Measurements from ENCODE around the gene CSMD2.

The CSMD2 gene

DNA sequence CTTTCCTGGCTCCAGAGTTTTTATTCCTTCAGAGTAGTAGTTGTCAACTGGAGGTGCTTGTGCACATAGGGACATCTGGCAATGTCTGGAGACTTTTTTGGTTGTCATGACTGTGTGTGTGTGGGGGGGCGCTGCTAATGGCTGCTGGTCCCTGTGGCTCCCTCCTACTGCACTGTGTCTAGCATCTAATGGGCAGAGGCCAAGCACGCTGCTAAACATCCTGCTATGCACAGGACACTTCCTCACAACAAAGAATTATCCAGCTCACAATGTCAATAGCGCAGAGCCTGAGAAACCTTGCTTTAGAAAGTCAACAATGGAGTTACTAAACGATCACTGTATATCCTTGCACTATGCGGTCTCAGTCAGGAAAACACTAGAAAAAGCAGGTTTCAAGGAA lies 320.9 kb downstream of the CSMD2 start:
- DNase-seq, result no peak

GRCh38 chr1:33842348-33842747 lies 322.7 kb downstream of the CSMD2 start:
- no peak for DNase-seq

GRCh38 chr1:33841494-33841893 lies 323.5 kb downstream of the CSMD2 start:
- DNase-seq, result no peak

DNA sequence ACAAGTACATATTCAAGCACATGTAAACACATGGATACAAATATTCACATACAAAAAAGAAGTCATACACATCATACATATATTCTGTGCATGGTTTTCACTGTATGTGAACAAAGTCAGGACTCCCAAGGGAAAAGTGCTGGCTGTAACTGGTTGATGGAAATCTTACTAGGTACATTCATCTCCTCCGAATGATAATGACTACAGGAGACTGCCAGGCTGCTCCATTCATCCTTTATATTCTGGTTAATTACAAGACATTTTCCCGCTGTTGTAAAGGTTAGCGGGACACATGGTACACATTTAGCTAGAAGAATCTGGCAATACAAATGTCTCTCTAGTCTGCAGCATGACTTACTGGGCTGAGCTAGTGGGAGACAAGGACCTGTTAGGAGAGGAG lies 327.4 kb downstream of the CSMD2 start:
- no peak for DNase-seq

DNA sequence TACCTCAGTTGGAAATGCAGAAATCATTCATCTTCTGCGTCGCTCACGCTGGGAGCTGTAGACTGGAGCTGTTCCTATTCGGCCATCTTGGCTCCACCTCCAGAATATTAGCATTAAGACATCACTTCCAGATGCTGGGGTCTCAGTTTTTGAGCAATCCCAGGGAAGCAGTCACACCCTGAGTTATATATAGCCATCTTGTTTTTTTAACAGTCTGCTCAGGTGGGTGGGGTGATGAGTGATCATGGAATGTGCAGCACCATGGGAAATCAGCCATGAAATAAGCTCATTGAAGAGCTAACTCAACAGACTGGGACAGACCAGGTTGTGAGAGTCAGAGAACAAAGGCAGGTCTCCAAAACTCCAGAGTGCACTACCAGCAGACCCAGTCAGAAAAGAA lies 328.1 kb downstream of the CSMD2 start:
- DNase-seq, result no peak

- no peak for DNase-seq
These were observed 336.4 kb downstream of the CSMD2 start for GRCh38 chr1:33828654-33829053.

DNA sequence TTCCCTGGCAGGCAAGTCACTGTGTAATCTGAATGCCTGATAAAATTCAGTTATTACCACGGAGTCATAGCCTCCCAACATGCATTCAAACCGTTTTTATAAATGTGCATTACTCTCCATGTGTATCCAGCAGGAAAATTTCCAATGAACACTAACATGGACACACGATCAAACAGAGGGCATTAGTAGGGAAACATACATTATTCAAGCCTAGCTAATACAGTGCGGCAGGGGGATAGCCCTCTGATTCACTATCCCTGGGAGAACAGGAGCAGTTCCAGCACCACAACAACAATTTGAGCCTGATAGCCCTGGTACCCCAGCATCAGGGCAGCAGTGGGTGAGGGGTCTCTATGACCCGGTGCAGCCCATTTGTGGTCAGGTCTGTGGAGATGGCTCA lies 337.0 kb downstream of the CSMD2 start:
- no peak for DNase-seq

GRCh38 chr1:33826711-33827110 lies 338.3 kb downstream of the CSMD2 start:
- DNase-seq, result no peak

DNA sequence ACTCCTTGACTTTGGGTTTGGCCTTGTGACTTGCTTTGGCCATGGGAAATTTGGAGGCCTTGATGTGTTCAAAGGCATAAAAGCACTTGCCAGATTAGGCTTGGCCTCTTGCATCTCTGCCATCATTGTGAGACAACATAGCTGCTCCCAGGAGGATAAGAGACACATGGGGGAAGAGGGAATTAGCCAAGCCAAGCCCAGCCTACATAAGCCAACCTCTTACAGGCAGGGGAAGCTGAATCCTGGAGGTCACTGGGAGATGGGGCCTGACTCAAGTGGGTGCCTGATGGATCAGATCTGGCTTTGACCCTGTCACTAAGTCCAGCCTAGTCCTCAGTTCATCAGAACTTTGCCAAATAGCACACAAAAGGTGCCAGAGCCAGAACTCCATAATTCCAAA lies 338.7 kb downstream of the CSMD2 start:
- no peak for DNase-seq

- no peak for DNase-seq
These were observed 339.5 kb downstream of the CSMD2 start for GRCh38 chr1:33825506-33825905.

GRCh38 chr1:33824971-33825370 lies 340.1 kb downstream of the CSMD2 start:
- no peak for DNase-seq

DNA sequence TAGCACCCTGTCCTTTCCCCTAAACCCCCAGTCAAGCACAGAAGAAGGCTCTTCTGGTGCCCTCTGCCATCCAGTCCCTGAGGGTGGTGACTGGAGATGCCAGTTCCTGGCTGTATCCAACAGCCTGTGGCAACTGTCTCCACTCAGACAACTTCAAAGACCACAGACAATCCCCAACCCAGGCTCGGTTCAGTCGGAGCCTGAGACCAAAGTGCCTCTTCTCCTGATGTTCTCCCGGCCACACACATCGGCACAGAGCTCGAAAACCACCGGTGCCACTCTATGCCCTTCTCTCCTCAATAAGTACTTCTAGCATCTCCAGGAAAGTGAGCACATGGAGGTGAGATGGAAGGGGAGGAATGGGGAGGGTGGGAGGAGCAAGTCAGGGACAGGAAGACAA lies 340.7 kb downstream of the CSMD2 start:
- DNase-seq, result no peak

DNA sequence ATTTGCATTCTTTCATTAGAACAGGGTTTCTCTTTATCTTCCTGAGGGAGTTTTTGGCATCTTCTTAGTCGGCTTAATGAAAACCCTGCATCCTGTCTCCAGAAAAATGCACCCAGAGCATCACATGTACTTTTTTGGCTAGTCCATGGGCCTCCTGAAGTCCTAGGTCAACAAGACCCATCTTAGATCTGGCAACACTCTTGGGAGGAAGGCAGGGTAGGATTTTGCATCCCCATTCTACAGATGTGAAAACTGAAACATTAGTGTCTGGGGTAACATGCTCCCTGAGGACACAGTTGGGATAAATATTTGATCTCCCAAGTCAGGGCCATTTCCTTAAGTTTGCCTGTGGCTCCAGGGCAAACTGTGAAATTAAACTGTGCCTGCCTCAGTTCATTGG lies 341.2 kb downstream of the CSMD2 start:
- DNase-seq, result no peak

GRCh38 chr1:33823401-33823800 lies 341.6 kb downstream of the CSMD2 start:
- no peak for DNase-seq

DNA sequence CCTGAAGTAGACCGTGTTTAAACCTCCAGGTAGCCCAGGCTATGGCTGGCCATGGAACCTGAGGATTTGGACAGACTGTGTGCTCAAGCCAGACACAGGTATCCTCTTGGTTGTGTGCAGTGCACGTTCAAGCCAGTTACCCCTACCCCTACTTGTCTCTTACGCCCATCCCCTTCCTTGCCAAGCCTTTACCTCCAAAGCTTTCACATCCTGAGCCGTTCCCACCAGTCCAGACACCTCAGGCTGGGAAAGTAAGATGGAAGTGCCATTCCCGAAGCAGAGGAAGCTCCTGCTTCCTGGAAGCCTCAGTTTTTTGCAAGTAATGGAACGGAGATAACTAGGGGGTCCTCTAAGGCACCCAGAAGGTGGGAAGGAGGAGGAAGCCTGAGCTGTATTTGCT lies 342.6 kb downstream of the CSMD2 start:
- DNase-seq, result no peak

- DNase-seq, result no peak
These were observed 343.7 kb downstream of the CSMD2 start for GRCh38 chr1:33821291-33821690.

- no peak for DNase-seq
These were observed 344.2 kb downstream of the CSMD2 start for GRCh38 chr1:33820804-33821203.

- no peak for DNase-seq
These were observed 345.1 kb downstream of the CSMD2 start for GRCh38 chr1:33819913-33820311.

DNA sequence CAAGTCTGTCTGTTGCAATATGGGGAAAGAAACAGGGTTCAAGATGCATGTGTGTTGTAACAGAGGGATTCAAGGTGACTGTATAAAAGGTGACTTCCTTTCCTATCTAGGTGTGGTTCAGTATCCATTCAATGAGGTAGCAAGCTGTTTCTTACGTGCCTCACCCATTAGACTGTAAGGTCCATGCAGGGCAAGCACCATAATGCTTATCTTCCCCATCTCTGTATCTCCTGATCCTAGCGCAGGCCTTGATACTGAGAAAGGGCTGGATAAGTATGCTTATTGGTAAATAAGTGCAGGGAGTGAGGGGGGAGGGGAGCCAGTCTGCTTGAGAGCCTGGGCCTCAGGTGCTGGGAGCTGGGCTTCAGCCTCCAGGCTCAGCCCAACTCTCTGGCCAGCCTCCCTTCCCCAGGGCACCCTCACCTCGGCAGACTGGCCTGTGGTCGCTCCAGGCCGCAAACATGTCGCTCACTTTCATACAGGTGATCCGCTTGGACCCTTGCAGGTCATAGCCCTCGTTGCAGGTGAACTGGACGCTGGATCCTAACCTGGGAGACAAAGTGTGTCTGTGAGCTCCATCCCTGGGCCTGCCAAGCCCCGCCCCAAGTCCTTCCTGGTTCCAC lies 345.6 kb downstream of the CSMD2 start:
- DNase-seq, result no peak

GRCh38 chr1:33818071-33818470 lies 347.0 kb downstream of the CSMD2 start:
- no peak for DNase-seq

- DNase-seq, result no peak
These were observed 350.0 kb downstream of the CSMD2 start for GRCh38 chr1:33815061-33815460.

DNA sequence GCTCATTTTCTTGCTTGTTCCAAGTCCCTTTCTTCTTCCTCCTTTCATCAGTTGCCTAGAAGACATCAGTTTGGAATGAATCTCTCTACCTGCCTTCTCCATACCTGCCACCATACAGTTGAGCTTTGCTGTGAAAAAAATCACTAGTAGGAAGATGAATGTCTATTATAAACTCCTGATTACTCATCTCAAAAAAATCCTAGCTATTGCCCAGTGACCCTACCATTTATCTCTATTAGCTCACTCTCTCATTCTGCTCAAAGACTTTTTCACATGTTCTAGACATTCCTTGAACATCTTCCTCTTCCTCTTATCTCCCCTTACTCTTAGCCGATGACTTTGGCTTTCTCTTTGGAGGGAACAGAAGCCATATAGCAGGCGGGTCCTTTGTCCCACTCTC lies 350.9 kb downstream of the CSMD2 start:
- no peak for DNase-seq

DNA sequence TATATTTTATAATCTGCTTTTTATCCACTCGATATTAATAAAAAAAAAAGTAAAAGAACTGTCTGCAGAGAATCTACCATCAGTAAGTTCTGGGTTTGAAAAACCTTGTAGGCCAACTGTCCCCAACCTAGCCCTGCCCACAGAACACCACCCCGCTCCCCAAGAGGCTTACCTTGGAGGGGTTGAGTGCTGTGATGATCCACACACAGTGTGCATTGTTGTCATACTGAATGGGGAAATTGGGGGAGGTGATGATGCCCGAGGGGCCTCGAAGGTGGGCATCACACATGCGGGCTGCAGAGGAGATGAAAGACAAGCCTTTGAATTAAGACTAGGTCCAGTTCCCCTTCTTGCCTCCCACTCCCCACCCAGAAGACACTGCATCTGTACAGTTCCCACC lies 354.5 kb downstream of the CSMD2 start:
- DNase-seq, result no peak

- no peak for DNase-seq
These were observed 359.0 kb downstream of the CSMD2 start for GRCh38 chr1:33805988-33806387.

GRCh38 chr1:33802268-33802667 lies 362.8 kb downstream of the CSMD2 start:
- no peak for DNase-seq

GRCh38 chr1:33797849-33798248 lies 367.2 kb downstream of the CSMD2 start:
- DNase-seq, result no peak

All from DMS79 treated with DMSO at 0.1 percent for 48 hours (cell line).